ENCODE results near the gene CRIM1.

CRIM1 gene

GRCh38 chr2:36343606-36344005 is 12.0 kb upstream of the CRIM1 start:
- H3K4me1 ChIP-seq (ENCODE audit: low read length): no peaks in the 10 kb centered on the region
- H3K4me3 ChIP-seq (ENCODE audit: low read length): no peak overlapping the region
- no peak for TF ChIP-seq EZH2phosphoT487 (IDR thresholded peaks at IDR 0.05; ENCODE audit: low read length)
- no peak for TF ChIP-seq CTCF (IDR thresholded peaks at IDR 0.05; ENCODE audit: low read length)
- no peak for TF ChIP-seq EZH2 (optimal IDR thresholded peaks at IDR 0.05; ENCODE audit: low read depth, low read length)
- H4K20me1 ChIP-seq (ENCODE audit: insufficient read depth, low read length): no peaks in the 10 kb centered on the region
- H3K27ac ChIP-seq (ENCODE audit: low read length): no peak overlapping the region
- H3K9me2 ChIP-seq (replicated peaks; ENCODE audit: insufficient read depth, low read length): no peaks in the 10 kb centered on the region
- no peak overlapping the region for H3K9ac ChIP-seq (ENCODE audit: low read length)
- no peaks in the 10 kb centered on the region for H3K9me3 ChIP-seq (replicated peaks; ENCODE audit: insufficient read depth, low read length)
- H3F3A ChIP-seq (ENCODE audit: insufficient read depth, low read length): no peaks in the 10 kb centered on the region
- H3K79me2 ChIP-seq (ENCODE audit: low read length): no peaks in the 10 kb centered on the region
- no peak overlapping the region for H2AFZ ChIP-seq (ENCODE audit: low read length)
- no peak overlapping the region for H3K4me2 ChIP-seq (ENCODE audit: low read depth, low read length)
- no peak for DNase-seq
- no peaks in the 10 kb centered on the region for H3K27me3 ChIP-seq (replicated peaks; ENCODE audit: insufficient read depth, low read length)
- H3K36me3 ChIP-seq (replicated peaks; ENCODE audit: insufficient read depth, low read length): no peaks in the 10 kb centered on the region

GRCh38 chr2:36348721-36349120 is 6.9 kb upstream of the CRIM1 start:
- TF ChIP-seq CTCF (IDR thresholded peaks at IDR 0.05; ENCODE audit: low read length) (no peak), EZH2 (optimal IDR thresholded peaks at IDR 0.05; ENCODE audit: low read depth, low read length) (no peak), EZH2phosphoT487 (IDR thresholded peaks at IDR 0.05; ENCODE audit: low read length) (no peak)
- H3K9ac ChIP-seq (ENCODE audit: low read length): no peak overlapping the region
- no peaks in the 10 kb centered on the region for H3K79me2 ChIP-seq (ENCODE audit: low read length)
- no peak overlapping the region for H3K27ac ChIP-seq (ENCODE audit: low read length)
- H2AFZ ChIP-seq (ENCODE audit: low read length): no peak overlapping the region
- H3K4me1 ChIP-seq (ENCODE audit: low read length): peaks cover 9% of the 10 kb centered on the region
- H3K9me3 ChIP-seq (replicated peaks; ENCODE audit: insufficient read depth, low read length): no peaks in the 10 kb centered on the region
- no peak overlapping the region for H3K4me2 ChIP-seq (ENCODE audit: low read depth, low read length)
- H3K27me3 ChIP-seq (replicated peaks; ENCODE audit: insufficient read depth, low read length): no peaks in the 10 kb centered on the region
- H3K9me2 ChIP-seq (replicated peaks; ENCODE audit: insufficient read depth, low read length): no peaks in the 10 kb centered on the region
- H4K20me1 ChIP-seq (ENCODE audit: insufficient read depth, low read length): no peaks in the 10 kb centered on the region
- DNase-seq: no peak
- no peak overlapping the region for H3K4me3 ChIP-seq (ENCODE audit: low read length)
- H3F3A ChIP-seq (ENCODE audit: insufficient read depth, low read length): peaks cover 10% of the 10 kb centered on the region
- no peaks in the 10 kb centered on the region for H3K36me3 ChIP-seq (replicated peaks; ENCODE audit: insufficient read depth, low read length)

- no peak for TF ChIP-seq CTCF (IDR thresholded peaks at IDR 0.05; ENCODE audit: low read length)
- no peak for TF ChIP-seq EZH2phosphoT487 (IDR thresholded peaks at IDR 0.05; ENCODE audit: low read length)
- no peak for TF ChIP-seq EZH2 (optimal IDR thresholded peaks at IDR 0.05; ENCODE audit: low read depth, low read length)
- Histone ChIP-seq H3K9me2 (replicated peaks; ENCODE audit: insufficient read depth, low read length) (no peaks in the 10 kb centered on the region), H3K4me1 (ENCODE audit: low read length) (peaks cover 9% of the 10 kb centered on the region), H3K27me3 (replicated peaks; ENCODE audit: insufficient read depth, low read length) (no peaks in the 10 kb centered on the region), H3F3A (ENCODE audit: insufficient read depth, low read length) (peaks cover 10% of the 10 kb centered on the region), H3K27ac (ENCODE audit: low read length) (no peak overlapping the region), H2AFZ (ENCODE audit: low read length) (no peak overlapping the region), H3K9me3 (replicated peaks; ENCODE audit: insufficient read depth, low read length) (no peaks in the 10 kb centered on the region), H4K20me1 (ENCODE audit: insufficient read depth, low read length) (no peaks in the 10 kb centered on the region), H3K9ac (ENCODE audit: low read length) (no peak overlapping the region), H3K4me3 (ENCODE audit: low read length) (no peak overlapping the region), H3K36me3 (replicated peaks; ENCODE audit: insufficient read depth, low read length) (no peaks in the 10 kb centered on the region), H3K79me2 (ENCODE audit: low read length) (no peaks in the 10 kb centered on the region), H3K4me2 (ENCODE audit: low read depth, low read length) (no peak overlapping the region)
- no peak for DNase-seq
Observed at GRCh38 chr2:36351291-36351690, 4.3 kb upstream of the CRIM1 start.
